Fibroblast of lung (primary cell): ENCODE data around the gene IGF1R. TPM values are rescaled to one million over a fixed set of nuclear protein-coding genes. Genes with fewer than 3 reads are reported as not detected.

ENCODE experiments used
- DNase-seq, 2 donors: peaks; one replicate each; pipeline versions ENCODE4 v3.0.0 to v3.0.0-alpha.2; 2010; ENCODE audit warnings: low read depth in 2 of 2
- H2AFZ ChIP-seq: 2 replicates; pipeline ENCODE4 v1.5.1; 2012; ENCODE audit warnings: low read length, control low read depth, inconsistent platforms
- H3K27ac ChIP-seq: 2 replicates; pipeline ENCODE4 v1.5.1; 2011; ENCODE audit warnings: low read length, control low read depth; ENCODE audit not compliant: insufficient read depth
- H3K27me3 ChIP-seq: 2 replicates; pipeline ENCODE4 v1.5.1; 2011; ENCODE audit warnings: mild to moderate bottlenecking, low read length; ENCODE audit not compliant: control insufficient read depth, insufficient read depth
- H3K36me3 ChIP-seq: 2 replicates; pipeline ENCODE4 v1.5.1; 2011; ENCODE audit warnings: low read length; ENCODE audit not compliant: control insufficient read depth, insufficient read depth
- H3K4me1 ChIP-seq: 2 replicates; pipeline ENCODE4 v1.5.1; 2011; ENCODE audit warnings: low read length; ENCODE audit not compliant: control insufficient read depth, insufficient read depth; ENCODE audit errors: extremely low read depth
- H3K4me2 ChIP-seq: 2 replicates; pipeline ENCODE4 v1.5.1; 2011; ENCODE audit warnings: low read length, control low read depth; ENCODE audit not compliant: insufficient read depth; ENCODE audit errors: extremely low read depth
- H3K4me3 ChIP-seq, 4 experiments: fragments of 200-600 bp in 1 of 4; sonication (generic) in 1 of 4; replicated peaks in 1 of 4; 2 replicates each; pipeline ENCODE4 v1.5.1; 2011 to 2016; ENCODE audit warnings: low read length in 4 of 4, low read depth in 3 of 4, mild to moderate bottlenecking in 3 of 4, control low read depth in 2 of 4, inconsistent platforms in 1 of 4, mixed read lengths in 1 of 4; ENCODE audit not compliant: insufficient read depth in 1 of 4; ENCODE audit errors: control extremely low read depth in 1 of 4
- H3K79me2 ChIP-seq: 2 replicates; pipeline ENCODE4 v1.5.1; 2012; ENCODE audit warnings: mild to moderate bottlenecking, low read length, inconsistent platforms; ENCODE audit not compliant: control insufficient read depth, insufficient read depth
- H3K9ac ChIP-seq: 2 replicates; pipeline ENCODE4 v1.5.1; 2011; ENCODE audit warnings: mild to moderate bottlenecking, low read length, control low read depth; ENCODE audit not compliant: insufficient read depth
- H3K9me3 ChIP-seq: 2 replicates; pipeline ENCODE4 v1.5.1; 2012; ENCODE audit warnings: low read depth, low read length; ENCODE audit not compliant: control insufficient read depth, insufficient read depth
- H4K20me1 ChIP-seq: 2 replicates; pipeline ENCODE4 v1.5.1; 2011; ENCODE audit warnings: low read length; ENCODE audit not compliant: control insufficient read depth, insufficient read depth; ENCODE audit errors: extremely low read depth
- CTCF ChIP-seq, 2 donors: IDR thresholded peaks in 1 of 2; conservative IDR thresholded peaks in 1 of 2; 1 replicate in 1 of 2; 2 replicates in 1 of 2; pipeline ENCODE4 v1.5.1; 2011 to 2012; ENCODE audit warnings: low read length in 2 of 2, control low read depth in 1 of 2, inconsistent platforms in 1 of 2, low read depth in 1 of 2, mild to moderate bottlenecking in 1 of 2
- EZH2 ChIP-seq: IDR thresholded peaks from 2 replicates; pipeline ENCODE4 v1.5.1; 2012; ENCODE audit warnings: low read length, control low read depth, mild to moderate bottlenecking; ENCODE audit errors: missing control alignments
- polyA plus RNA-seq, 2 donors: library from polyadenylated mRNA; depleted of rRNA in 1 of 2; stranded (reverse) in 1 of 2; unstranded in 1 of 2; fragments of >200 nt; gene quantifications; 2 replicates each; pipeline ENCODE4 v1.2.1, GENCODE V29; 2011 to 2012; ENCODE audit warnings: missing spikeins in 1 of 2
- total RNA-seq: library from RNA; depleted of rRNA; stranded (reverse); fragments of >200 nt; gene quantifications from 2 replicates; pipeline ENCODE4 v1.2.1, GENCODE V29; 2014

IGF1R gene
- total and polyA plus RNA-seq, 2 donors (not counting 1 experiment from before 2014, with no cell fraction given) = 14.6 to 28.6 TPM

DNA sequence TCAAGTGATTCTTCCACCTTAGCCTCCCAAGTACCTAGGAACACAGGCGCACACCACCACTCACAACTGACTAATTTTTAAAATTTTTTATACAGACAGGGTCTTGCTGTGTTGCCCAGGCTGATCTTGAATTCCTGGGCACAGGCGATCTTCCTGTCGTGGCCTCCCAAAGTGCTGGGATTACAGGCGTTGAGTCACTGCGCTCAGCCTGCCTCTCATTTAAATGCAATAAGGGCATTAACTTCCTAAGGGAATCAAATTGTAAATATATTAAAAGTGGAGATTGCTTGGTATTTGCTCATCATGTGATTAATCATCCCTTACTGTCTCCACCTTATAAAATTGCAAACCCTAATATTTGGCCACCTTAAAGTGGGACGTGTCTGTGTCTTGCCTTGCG, 294.1 kb downstream of the IGF1R start:
- TF ChIP-seq CTCF (conservative IDR thresholded peaks at IDR 0.05 in 1 of 2, IDR thresholded peaks at IDR 0.05 in 1 of 2; ENCODE audit: low read depth in 1 of 2, low read length in 2 of 2) = no peak
- TF ChIP-seq EZH2 = no peak

GRCh38 chr15:98943051-98943508, 294.7 kb downstream of the IGF1R start:
- DNase-seq = peak in 1 of 2 donors; percentile 83
- H3K79me2 ChIP-seq = no peaks in the 10 kb centered on the region
- no peak overlapping the region for H3K9ac ChIP-seq
- H3K27me3 ChIP-seq = no peaks in the 10 kb centered on the region
- no peaks in the 10 kb centered on the region for H3K9me3 ChIP-seq
- H3K4me3 ChIP-seq = no peak overlapping the region
- H2AFZ ChIP-seq = no peak overlapping the region
- H3K4me2 ChIP-seq = no peak overlapping the region
- H3K4me1 ChIP-seq = peaks cover 12% of the 10 kb centered on the region
- H4K20me1 ChIP-seq = no peaks in the 10 kb centered on the region
- no peak overlapping the region for H3K27ac ChIP-seq
- H3K36me3 ChIP-seq = peaks cover 5% of the 10 kb centered on the region
- no peak for TF ChIP-seq EZH2
- TF ChIP-seq CTCF (conservative IDR thresholded peaks at IDR 0.05 in 1 of 2, IDR thresholded peaks at IDR 0.05 in 1 of 2; ENCODE audit: low read depth in 1 of 2, low read length in 2 of 2) = no peak

More for the DNA sequence above, 294.1 kb downstream of the IGF1R start:
- Histone ChIP-seq H3K4me2 (no peak overlapping the region), H3K9me3 (no peaks in the 10 kb centered on the region), H4K20me1 (no peaks in the 10 kb centered on the region), H3K27ac (no peak overlapping the region), H3K79me2 (no peaks in the 10 kb centered on the region), H3K36me3 (peaks cover 5% of the 10 kb centered on the region), H2AFZ (no peak overlapping the region), H3K27me3 (no peaks in the 10 kb centered on the region), H3K4me3 (no peak overlapping the region), H3K9ac (no peak overlapping the region), H3K4me1 (peaks cover 12% of the 10 kb centered on the region)
- peak in 1 of 2 donors; percentile 38 for DNase-seq

DNA sequence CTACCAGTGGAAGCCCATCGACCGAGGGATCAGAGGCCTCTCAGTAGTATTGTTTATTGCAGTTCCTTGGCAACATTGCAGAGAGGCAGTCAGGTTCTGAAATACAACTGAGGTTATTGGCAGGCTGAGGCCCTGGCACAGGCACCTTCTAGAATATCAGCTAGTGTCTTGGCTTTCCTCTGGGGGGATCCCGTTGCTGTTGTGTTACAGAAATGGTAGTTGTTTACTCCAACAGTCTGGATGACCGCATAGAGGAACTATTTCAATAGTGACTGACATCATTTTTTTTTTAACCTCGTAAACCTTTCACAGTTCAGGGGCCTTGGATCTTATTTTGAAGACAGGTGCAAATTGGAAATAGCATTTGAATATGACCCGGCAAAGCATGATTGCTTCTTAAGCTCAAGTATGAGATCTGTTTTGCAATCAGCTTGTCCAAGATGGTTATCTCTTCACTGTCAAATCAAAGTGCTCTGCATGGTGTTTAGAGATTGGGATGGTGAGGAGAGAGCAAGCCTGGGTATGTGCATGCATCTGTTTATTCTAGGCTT, 295.3 kb downstream of the IGF1R start:
- TF ChIP-seq EZH2 (no peak), CTCF (conservative IDR thresholded peaks at IDR 0.05 in 1 of 2, IDR thresholded peaks at IDR 0.05 in 1 of 2; ENCODE audit: low read depth in 1 of 2, low read length in 2 of 2) (no peak)
- no peaks in the 10 kb centered on the region for H3K79me2 ChIP-seq
- H3K27ac ChIP-seq = peak overlapping the region; percentile 21
- H2AFZ ChIP-seq = no peak overlapping the region
- no peaks in the 10 kb centered on the region for H4K20me1 ChIP-seq
- H3K9ac ChIP-seq = no peak overlapping the region
- no peaks in the 10 kb centered on the region for H3K27me3 ChIP-seq
- no peak overlapping the region for H3K4me3 ChIP-seq
- peak overlapping the region; percentile 20 for H3K4me2 ChIP-seq
- peak; percentile 38 to 42 for DNase-seq
- peaks cover 8% of the 10 kb centered on the region for H3K36me3 ChIP-seq
- H3K4me1 ChIP-seq = peaks cover 12% of the 10 kb centered on the region
- no peaks in the 10 kb centered on the region for H3K9me3 ChIP-seq
